Measurements from ENCODE around the gene NOP56.
"Not testable (repeated sequence)": the region's sequence is repeated elsewhere in the genome, so short reads cannot be mapped to it uniquely, and the experiment has no call there.

The NOP56 gene

GRCh38 chr20:2673453-2673852 is 21.0 kb downstream of the NOP56 start:
- no peak for DNase-seq
- no peak overlapping the region for H3K4me3 ChIP-seq (ENCODE audit: low read depth, low read length)
- H3K9me3 ChIP-seq (ENCODE audit: severe bottlenecking): no peaks in the 10 kb centered on the region
- H3K36me3 ChIP-seq: no peaks in the 10 kb centered on the region
- H3K27me3 ChIP-seq (ENCODE audit: insufficient read depth, low read depth, severe bottlenecking): no peaks in the 10 kb centered on the region
- no peak overlapping the region for H3K27ac ChIP-seq
- no peak for TF ChIP-seq CTCF (IDR thresholded peaks at IDR 0.05; ENCODE audit: low read depth, low read length)

- Histone ChIP-seq H3K4me3 (ENCODE audit: low read depth, low read length) (no peak overlapping the region), H3K27me3 (ENCODE audit: insufficient read depth, low read depth, severe bottlenecking) (no peaks in the 10 kb centered on the region), H3K36me3 (no peaks in the 10 kb centered on the region), H3K9me3 (ENCODE audit: severe bottlenecking) (no peaks in the 10 kb centered on the region), H3K27ac (no peak overlapping the region)
- DNase-seq: no peak
- no peak for TF ChIP-seq CTCF (IDR thresholded peaks at IDR 0.05; ENCODE audit: low read depth, low read length)
Observed at GRCh38 chr20:2680046-2680445, 27.6 kb downstream of the NOP56 start.

GRCh38 chr20:2682040-2682439 is 29.6 kb downstream of the NOP56 start:
- not testable (repeated sequence) for H3K36me3 ChIP-seq, H3K27ac ChIP-seq

GRCh38 chr20:2684817-2685216 is 32.4 kb downstream of the NOP56 start:
- not testable (repeated sequence) for H3K4me3 ChIP-seq (ENCODE audit: low read depth, low read length); DNase-seq; H3K27me3 ChIP-seq (ENCODE audit: insufficient read depth, low read depth, severe bottlenecking); H3K27ac ChIP-seq; H3K36me3 ChIP-seq; H3K9me3 ChIP-seq (ENCODE audit: severe bottlenecking)

More at GRCh38 chr20:2682040-2682439, 29.6 kb downstream of the NOP56 start:
- H3K9me3 ChIP-seq (ENCODE audit: severe bottlenecking); H3K27me3 ChIP-seq (ENCODE audit: insufficient read depth, low read depth, severe bottlenecking); DNase-seq; H3K4me3 ChIP-seq (ENCODE audit: low read depth, low read length): not testable (repeated sequence)

- no peak for TF ChIP-seq CTCF (IDR thresholded peaks at IDR 0.05; ENCODE audit: low read depth, low read length)
- Histone ChIP-seq H3K27ac (no peak overlapping the region), H3K27me3 (ENCODE audit: insufficient read depth, low read depth, severe bottlenecking) (no peaks in the 10 kb centered on the region), H3K4me3 (ENCODE audit: low read depth, low read length) (peak overlapping the region; percentile 33), H3K9me3 (ENCODE audit: severe bottlenecking) (no peaks in the 10 kb centered on the region), H3K36me3 (no peaks in the 10 kb centered on the region)
- no peak for DNase-seq
Observed at GRCh38 chr20:2687514-2687913, 35.1 kb downstream of the NOP56 start.

GRCh38 chr20:2688041-2688591 is 35.7 kb downstream of the NOP56 start:
- no peaks in the 10 kb centered on the region for H3K27me3 ChIP-seq (ENCODE audit: insufficient read depth, low read depth, severe bottlenecking)
- no peaks in the 10 kb centered on the region for H3K9me3 ChIP-seq (ENCODE audit: severe bottlenecking)
- peak; percentile 69 for DNase-seq
- TF ChIP-seq CTCF (IDR thresholded peaks at IDR 0.05; ENCODE audit: low read depth, low read length): peak; percentile 78
- no peaks in the 10 kb centered on the region for H3K36me3 ChIP-seq
- peak overlapping the region; percentile 33 for H3K4me3 ChIP-seq (ENCODE audit: low read depth, low read length)
- no peak overlapping the region for H3K27ac ChIP-seq

- H3K9me3 ChIP-seq (ENCODE audit: severe bottlenecking): no peaks in the 10 kb centered on the region
- H3K36me3 ChIP-seq: no peaks in the 10 kb centered on the region
- DNase-seq: no peak
- no peak overlapping the region for H3K27ac ChIP-seq
- TF ChIP-seq CTCF (IDR thresholded peaks at IDR 0.05; ENCODE audit: low read depth, low read length): no peak
- H3K27me3 ChIP-seq (ENCODE audit: insufficient read depth, low read depth, severe bottlenecking): no peaks in the 10 kb centered on the region
- no peak overlapping the region for H3K4me3 ChIP-seq (ENCODE audit: low read depth, low read length)
Observed at GRCh38 chr20:2690213-2690612, 37.8 kb downstream of the NOP56 start.
